ENCODE data around the gene ZBTB48.

- no peak for TF ChIP-seq CTCF (IDR thresholded peaks at IDR 0.05)
- no peak for TF ChIP-seq EP300 (IDR thresholded peaks at IDR 0.05)
Observed at GRCh38 chr1:6538956-6539355, 40.8 kb upstream of the ZBTB48 start.

Measured in stomach (tissue), 4 donors.